K562 (cell line): Measurements from ENCODE around the gene PDLIM7. TPM values are rescaled to one million over a fixed set of nuclear protein-coding genes. Genes with fewer than 3 reads are reported as not detected.

Experiments used
- BCLAF1 ChIP-seq, 2 experiments: fragments of 450-650 bp in 1 of 2; IDR thresholded peaks; 2 replicates each; pipeline ENCODE4 v1.6.1; 2011 to 2017; ENCODE audit warnings: low read depth in 2 of 2, antibody characterized with exemption in 1 of 2, borderline replicate concordance in 1 of 2, low read length in 1 of 2, mild to moderate bottlenecking in 1 of 2, mixed read lengths in 1 of 2; ENCODE audit not compliant: control insufficient read depth in 1 of 2
- CHD1 ChIP-seq: fragments of 200-600 bp; sonication (generic); IDR thresholded peaks from one replicate; pipeline ENCODE4 v1.6.1; 2012; ENCODE audit warnings: mild to moderate bottlenecking, moderate library complexity, low read length, inconsistent platforms
- CREBBP ChIP-seq: IDR thresholded peaks from one replicate; pipeline ENCODE4 v1.6.1; 2012; ENCODE audit warnings: low read depth, mild to moderate bottlenecking, control low read depth, inconsistent platforms, low read length
- ETV6 ChIP-seq, 3 experiments: fragments of 150-350 bp in 1 of 3; sonication (generic) in 1 of 3; formaldehyde crosslinking in 1 of 3; IDR thresholded peaks; 2 replicates each; pipeline versions ENCODE4 v1.6.1 to v1.8.0; 2014 to 2022; ENCODE audit warnings: borderline replicate concordance in 2 of 3, low read depth in 2 of 3, antibody characterized with exemption in 1 of 3, low read length in 1 of 3, mild to moderate bottlenecking in 1 of 3, missing genetic modification reagents in 1 of 3
- KDM2B ChIP-seq: fragments of 250-450 bp; sonication (Bioruptor Pico); IDR thresholded peaks from 2 replicates; pipeline ENCODE4 v1.8.0; 2021; ENCODE audit warnings: mild to moderate bottlenecking, moderate library complexity
- KDM5B ChIP-seq: fragments of 200-600 bp; sonication (generic); IDR thresholded peaks from 2 replicates; pipeline ENCODE4 v1.6.1; 2012; ENCODE audit warnings: low read depth, mild to moderate bottlenecking, moderate library complexity, low read length, control low read depth, inconsistent platforms; ENCODE audit not compliant: insufficient replicate concordance
- KLF10 ChIP-seq: fragments of 250-450 bp; sonication (Bioruptor Pico); IDR thresholded peaks from 2 replicates; pipeline ENCODE4 v1.6.1; 2021; ENCODE audit warnings: matching md5 sums
- NFXL1 ChIP-seq: fragments of 450-650 bp; formaldehyde crosslinking; IDR thresholded peaks from 2 replicates; pipeline ENCODE4 v1.4.0; 2021; ENCODE audit warnings: mild to moderate bottlenecking
- RREB1 ChIP-seq: fragments of 250-450 bp; sonication (Bioruptor Pico); IDR thresholded peaks from 2 replicates; pipeline ENCODE4 v1.4.0; 2020
- TCF7 ChIP-seq: sonication (generic); IDR thresholded peaks from 2 replicates; pipeline ENCODE4 v1.6.1; 2016; ENCODE audit warnings: antibody characterized with exemption, borderline replicate concordance
- ZNF165 ChIP-seq: fragments of 250-450 bp; sonication (Bioruptor Pico); IDR thresholded peaks from 2 replicates; pipeline ENCODE4 v1.4.0; 2020; ENCODE audit warnings: borderline replicate concordance
- polyA plus RNA-seq, 8 experiments: library from polyadenylated mRNA; depleted of rRNA in 4 of 8; stranded (reverse) in 5 of 8; unstranded in 3 of 8; fragments of >200 nt; fragmentation: Nextera tagmentation in 2 of 8; fragmentation: Illumina TruSeq in 1 of 8; extraction: Ambion mirVana in 2 of 8; extraction: Trizol in 1 of 8; gene quantifications; 2 replicates each; pipeline versions ENCODE4 v1.2.1 to v1.2.3, GENCODE V29; 2011 to 2014; ENCODE audit warnings: inconsistent platforms in 1 of 8, missing spikeins in 1 of 8
- total RNA-seq, 7 experiments: library from RNA; depleted of rRNA in 6 of 7; stranded (reverse); fragments of >200 nt in 6 of 7; fragmentation: Illumina TruSeq in 2 of 7; extraction: Trizol in 2 of 7; gene quantifications; 2 replicates each; pipeline versions ENCODE4 v1.2.1 to v1.2.3, GENCODE V29; 2011 to 2021; ENCODE audit warnings: low replicate concordance in 1 of 7
- TF ChIP-seq, protein P1 (sequence below): sonication (generic); formaldehyde crosslinking; IDR thresholded peaks from 2 replicates; pipeline ENCODE4 v1.8.1; 2022; ENCODE audit warnings: missing genetic modification reagents

Gene PDLIM7
- total and polyA plus RNA-seq, 9 of the 15 experiments (the other 6 are each of a cell fraction or from before 2014, with no cell fraction given), result 2.1 to 124 (median 32.6) TPM

DNA sequence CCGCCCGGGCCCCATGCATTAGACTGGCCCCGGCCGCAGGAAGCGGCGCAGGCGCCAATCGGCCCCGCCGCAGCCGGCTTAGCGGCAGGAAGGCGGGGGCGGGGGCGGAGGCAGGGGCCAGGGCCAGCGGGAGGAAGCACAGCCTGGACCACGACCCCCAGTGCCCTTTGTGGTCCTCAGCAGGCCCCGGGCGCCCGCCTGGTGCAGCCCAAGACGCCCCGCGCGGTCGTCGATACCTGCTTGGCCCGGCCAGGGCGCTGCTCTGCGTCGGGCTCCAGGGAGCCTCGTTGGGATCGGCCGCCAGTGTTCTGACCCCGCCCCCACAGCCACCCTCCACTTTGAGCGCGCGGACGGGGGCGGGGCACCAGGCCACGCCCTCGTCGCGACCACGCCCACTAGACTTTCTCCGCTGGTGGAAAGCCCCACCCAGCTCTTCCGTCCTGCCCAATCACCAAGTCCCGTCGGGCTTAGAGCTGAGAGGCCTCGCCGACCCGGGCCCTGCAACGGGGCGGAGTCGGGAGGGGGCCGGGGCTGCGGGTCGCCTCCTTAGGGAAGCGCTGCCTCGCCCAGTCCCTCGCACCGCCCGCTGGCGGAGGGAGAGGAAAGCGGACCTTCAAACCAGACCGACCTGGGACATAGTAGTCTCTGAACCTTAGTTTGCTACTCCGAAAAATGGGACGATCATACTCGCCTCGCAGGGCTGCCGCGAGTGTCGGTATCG lies at the start of gene PDLIM7 (continued):
- TF ChIP-seq TCF7 (no peak), NFXL1 (CRISPR knock-in tag) (no peak), ZNF165 (CRISPR knock-in tag) (no peak), KDM5B (peak; percentile 95), KDM2B (peak; percentile 77; the same call in 1 of the 2 replicates), KLF10 (CRISPR knock-in tag) (no peak), RREB1 (no peak), ETV6 (IDR thresholded peaks at IDR 0.05; ENCODE audit: borderline replicate concordance in 1 of 2, low read depth in 2 of 2, low read length in 1 of 2) (0 out of 4 replicates have a peak, but pooled peaks of 1 of the 2 experiments have one; percentile 20), ETV6 (CRISPR knock-in tag; IDR thresholded peaks at IDR 0.05; ENCODE audit: borderline replicate concordance) (no peak), BCLAF1 (IDR thresholded peaks at IDR 0.05; ENCODE audit: borderline replicate concordance in 1 of 2, control insufficient read depth in 1 of 2, low read depth in 2 of 2, low read length in 1 of 2) (0 out of 4 replicates have a peak, but pooled peaks of 1 of the 2 experiments have one; percentile 14), CHD1 (peak; percentile 8), CREBBP (no peak)
- TF ChIP-seq, protein P1, sequence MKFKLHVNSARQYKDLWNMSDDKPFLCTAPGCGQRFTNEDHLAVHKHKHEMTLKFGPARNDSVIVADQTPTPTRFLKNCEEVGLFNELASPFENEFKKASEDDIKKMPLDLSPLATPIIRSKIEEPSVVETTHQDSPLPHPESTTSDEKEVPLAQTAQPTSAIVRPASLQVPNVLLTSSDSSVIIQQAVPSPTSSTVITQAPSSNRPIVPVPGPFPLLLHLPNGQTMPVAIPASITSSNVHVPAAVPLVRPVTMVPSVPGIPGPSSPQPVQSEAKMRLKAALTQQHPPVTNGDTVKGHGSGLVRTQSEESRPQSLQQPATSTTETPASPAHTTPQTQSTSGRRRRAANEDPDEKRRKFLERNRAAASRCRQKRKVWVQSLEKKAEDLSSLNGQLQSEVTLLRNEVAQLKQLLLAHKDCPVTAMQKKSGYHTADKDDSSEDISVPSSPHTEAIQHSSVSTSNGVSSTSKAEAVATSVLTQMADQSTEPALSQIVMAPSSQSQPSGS (CRISPR knock-in tag), result no peak
